ENCODE data around the gene DIPK1A. TPM values are rescaled to one million over a fixed set of nuclear protein-coding genes. Genes with fewer than 3 reads are reported as not detected.
A peak's percentile ranks its signal among the peaks of the same experiment; 100 is the strongest.

DIPK1A gene
- total RNA-seq, 1 experiment from 2014 or later = 2.3 TPM

- Mint-ChIP-seq H3K27ac (ENCODE audit: unreplicated experiment) (no peak overlapping the region), H3K4me3 (ENCODE audit: unreplicated experiment) (no peak overlapping the region), H3K4me1 (ENCODE audit: low read depth, unreplicated experiment) (no peaks in the 10 kb centered on the region), H3K9me3 (ENCODE audit: unreplicated experiment) (no peaks in the 10 kb centered on the region), H3K36me3 (ENCODE audit: insufficient read depth, unreplicated experiment) (peaks cover 48% of the 10 kb centered on the region), H3K27me3 (ENCODE audit: insufficient read depth, unreplicated experiment) (no peaks in the 10 kb centered on the region)
- Histone ChIP-seq H3K9me3 (no peaks in the 10 kb centered on the region), H3K27me3 (replicated peaks; ENCODE audit: control insufficient read depth, insufficient read depth, low read length) (no peaks in the 10 kb centered on the region), H3K4me3 (ENCODE audit: low read depth, low read length) (no peak overlapping the region), H3K4me1 (peaks cover 15% of the 10 kb centered on the region), H3K36me3 (ENCODE audit: control insufficient read depth, insufficient read depth, low read length) (no peaks in the 10 kb centered on the region)
- TSS peak; percentile 89 for BruUV-seq (replicated peaks)
- CTCF ChIA-PET = interaction anchor here (1.0 to 1.7 kb wide), 6 partner anchors 11 to 169 kb away, joined by 3 to 10 read pairs (median 4); partner anchors contain the start of gene EVI5
- DNase-seq = no peak
- intact Hi-C loops (cut with micrococcal nuclease; ENCODE audit: unreplicated experiment) = loop anchor here (5.0 kb wide), 2 partner anchors 44 to 84 kb away; partner anchors contain the start of gene EVI5
- TF ChIP-seq, protein P1, sequence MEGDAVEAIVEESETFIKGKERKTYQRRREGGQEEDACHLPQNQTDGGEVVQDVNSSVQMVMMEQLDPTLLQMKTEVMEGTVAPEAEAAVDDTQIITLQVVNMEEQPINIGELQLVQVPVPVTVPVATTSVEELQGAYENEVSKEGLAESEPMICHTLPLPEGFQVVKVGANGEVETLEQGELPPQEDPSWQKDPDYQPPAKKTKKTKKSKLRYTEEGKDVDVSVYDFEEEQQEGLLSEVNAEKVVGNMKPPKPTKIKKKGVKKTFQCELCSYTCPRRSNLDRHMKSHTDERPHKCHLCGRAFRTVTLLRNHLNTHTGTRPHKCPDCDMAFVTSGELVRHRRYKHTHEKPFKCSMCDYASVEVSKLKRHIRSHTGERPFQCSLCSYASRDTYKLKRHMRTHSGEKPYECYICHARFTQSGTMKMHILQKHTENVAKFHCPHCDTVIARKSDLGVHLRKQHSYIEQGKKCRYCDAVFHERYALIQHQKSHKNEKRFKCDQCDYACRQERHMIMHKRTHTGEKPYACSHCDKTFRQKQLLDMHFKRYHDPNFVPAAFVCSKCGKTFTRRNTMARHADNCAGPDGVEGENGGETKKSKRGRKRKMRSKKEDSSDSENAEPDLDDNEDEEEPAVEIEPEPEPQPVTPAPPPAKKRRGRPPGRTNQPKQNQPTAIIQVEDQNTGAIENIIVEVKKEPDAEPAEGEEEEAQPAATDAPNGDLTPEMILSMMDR (IDR thresholded peaks at IDR 0.05; ENCODE audit: insufficient read depth in 1 of 2, low read depth in 1 of 2, low read length in 1 of 2, severe bottlenecking in 1 of 2, unreplicated experiment in 1 of 2) = no peak
- POLR2A ChIA-PET = interaction anchor here (1.3 to 1.4 kb wide), 2 partner anchors 27 to 47 kb away, joined by 5 to 7 read pairs; partner anchors contain the start of gene EVI5
Observed at GRCh38 chr1:92831368-92831761, 129.9 kb downstream of the DIPK1A start.

GRCh38 chr1:92826792-92827191 is 134.5 kb downstream of the DIPK1A start:
- Histone ChIP-seq H3K36me3 (ENCODE audit: control insufficient read depth, insufficient read depth, low read length) (no peaks in the 10 kb centered on the region), H3K4me3 (ENCODE audit: low read depth, low read length) (no peak overlapping the region), H3K9me3 (no peaks in the 10 kb centered on the region), H3K27me3 (replicated peaks; ENCODE audit: control insufficient read depth, insufficient read depth, low read length) (no peaks in the 10 kb centered on the region), H3K4me1 (peaks cover 12% of the 10 kb centered on the region)
- H3K4me3 Mint-ChIP-seq (ENCODE audit: unreplicated experiment) = no peak overlapping the region
- no peak for DNase-seq
- BruUV-seq (replicated peaks) = no TSS peak
- H3K4me1 Mint-ChIP-seq (ENCODE audit: low read depth, unreplicated experiment) = no peaks in the 10 kb centered on the region
- TF ChIP-seq, protein P1 (IDR thresholded peaks at IDR 0.05; ENCODE audit: insufficient read depth in 1 of 2, low read depth in 1 of 2, low read length in 1 of 2, severe bottlenecking in 1 of 2, unreplicated experiment in 1 of 2) = no peak
- no peaks in the 10 kb centered on the region for H3K9me3 Mint-ChIP-seq (ENCODE audit: unreplicated experiment)
- H3K36me3 Mint-ChIP-seq (ENCODE audit: insufficient read depth, unreplicated experiment) = peaks cover 2% of the 10 kb centered on the region
- no peak overlapping the region for H3K27ac Mint-ChIP-seq (ENCODE audit: unreplicated experiment)
- ChIA-PET CTCF (no interaction called here), POLR2A (no interaction called here)
- intact Hi-C loops (cut with micrococcal nuclease; ENCODE audit: unreplicated experiment) = no loop called here
- H3K27me3 Mint-ChIP-seq (ENCODE audit: insufficient read depth, unreplicated experiment) = no peaks in the 10 kb centered on the region

DNA sequence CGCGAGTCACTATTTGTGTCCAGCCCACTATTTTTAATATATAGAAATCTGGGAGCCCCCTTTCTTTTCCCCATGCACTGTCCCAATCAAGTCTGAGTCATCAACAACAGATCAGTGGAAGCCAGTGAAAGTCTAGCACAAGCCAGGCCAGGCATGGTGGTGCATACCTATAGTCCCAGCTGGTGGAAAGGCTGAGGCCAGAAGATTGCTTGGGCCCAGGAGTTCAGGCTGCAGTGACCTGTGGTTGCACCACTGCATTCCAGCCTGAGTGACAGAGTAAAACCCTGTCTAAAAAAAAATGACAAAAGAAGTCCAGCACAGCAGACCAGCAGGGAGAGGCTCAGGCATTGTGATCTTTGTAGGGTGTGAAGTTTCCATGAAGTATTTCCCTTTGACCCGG is 138.4 kb downstream of the DIPK1A start:
- H3K4me3 Mint-ChIP-seq (ENCODE audit: unreplicated experiment) = no peak overlapping the region
- H3K36me3 Mint-ChIP-seq (ENCODE audit: insufficient read depth, unreplicated experiment) = no peaks in the 10 kb centered on the region
- intact Hi-C loops (cut with micrococcal nuclease; ENCODE audit: unreplicated experiment) = loop anchor here (2.0 kb wide), 1 partner anchor 18 kb away; no protein-coding TSS in a partner anchor
- TF ChIP-seq, protein P1 (IDR thresholded peaks at IDR 0.05; ENCODE audit: insufficient read depth in 1 of 2, low read depth in 1 of 2, low read length in 1 of 2, severe bottlenecking in 1 of 2, unreplicated experiment in 1 of 2) = no peak
- no peaks in the 10 kb centered on the region for H3K27me3 Mint-ChIP-seq (ENCODE audit: insufficient read depth, unreplicated experiment)
- peak overlapping the region; percentile 73 for H3K27ac Mint-ChIP-seq (ENCODE audit: unreplicated experiment)
- no TSS peak for BruUV-seq (replicated peaks)
- Histone ChIP-seq H3K27me3 (replicated peaks; ENCODE audit: control insufficient read depth, insufficient read depth, low read length) (no peaks in the 10 kb centered on the region), H3K36me3 (ENCODE audit: control insufficient read depth, insufficient read depth, low read length) (no peaks in the 10 kb centered on the region), H3K9me3 (no peaks in the 10 kb centered on the region), H3K4me1 (peaks cover 33% of the 10 kb centered on the region), H3K4me3 (ENCODE audit: low read depth, low read length) (no peak overlapping the region)
- H3K4me1 Mint-ChIP-seq (ENCODE audit: low read depth, unreplicated experiment) = peaks cover 16% of the 10 kb centered on the region
- ChIA-PET POLR2A (no interaction called here), CTCF (no interaction called here)
- no peaks in the 10 kb centered on the region for H3K9me3 Mint-ChIP-seq (ENCODE audit: unreplicated experiment)
- peak; percentile 76 to 87 for DNase-seq
